Measurements from ENCODE around the gene DDTL. TPM values are rescaled to one million over a fixed set of nuclear protein-coding genes. Genes with fewer than 3 reads are reported as not detected.
A peak's percentile ranks its signal among the peaks of the same experiment; 100 is the strongest.
"Not testable (repeated sequence)": the region's sequence is repeated elsewhere in the genome, so short reads cannot be mapped to it uniquely, and the experiment has no call there.

Gene DDTL
- total and polyA plus RNA-seq, 2 donors (not counting 1 experiment from before 2014, with no cell fraction given): 4.1 TPM; not detected in 1

GRCh38 chr22:23989583-23990244 is 23.0 kb downstream of the DDTL start:
- H3K9me3 Mint-ChIP-seq (ENCODE audit: insufficient read depth); H3K4me2 ChIP-seq (replicated peaks; ENCODE audit: low read depth, low read length, poor library complexity, severe bottlenecking); H3K36me3 ChIP-seq (replicated peaks in 1 of 2; ENCODE audit: control extremely low read depth in 1 of 2, control insufficient read depth in 1 of 2, extremely low read depth in 1 of 2, insufficient read depth in 2 of 2, low read length in 1 of 2); POLR2A ChIA-PET; ATAC-seq (ENCODE audit: low read depth); H3K4me1 Mint-ChIP-seq; H3K4me3 Mint-ChIP-seq; H3K27me3 ChIP-seq (replicated peaks in 1 of 4; ENCODE audit: control extremely low read depth in 1 of 4, control insufficient read depth in 3 of 4, insufficient read depth in 4 of 4, low read length in 3 of 4); H2AFZ ChIP-seq (ENCODE audit: insufficient read depth, low read depth, low read length, poor library complexity, severe bottlenecking); CTCF ChIA-PET; H3K9ac ChIP-seq (ENCODE audit: low read length); H3K27me3 Mint-ChIP-seq; H4K20me1 ChIP-seq (ENCODE audit: control insufficient read depth, insufficient read depth, low read length, poor library complexity, severe bottlenecking); intact Hi-C loops (cut with micrococcal nuclease); H3K4me1 ChIP-seq (ENCODE audit: control insufficient read depth in 2 of 2, insufficient read depth in 2 of 2, low read length in 2 of 2); H3K27ac ChIP-seq (ENCODE audit: low read length in 2 of 2); H3K4me3 ChIP-seq (ENCODE audit: control extremely low read depth in 1 of 5, extremely low read depth in 1 of 5, insufficient read depth in 1 of 5, low read depth in 2 of 5, low read length in 4 of 5); H3K79me2 ChIP-seq (ENCODE audit: control insufficient read depth, insufficient read depth, low read length); H3K9me3 ChIP-seq (ENCODE audit: control extremely low read depth in 1 of 3, control insufficient read depth in 2 of 3, insufficient read depth in 1 of 3, low read length in 2 of 3); H3K27ac Mint-ChIP-seq: not testable (repeated sequence)
- DNase-seq: peak; percentile 0
- 85% methylated on average over 1 of the region's 3 CpGs for WGBS (ENCODE audit: insufficient coverage)

- H3K4me1 Mint-ChIP-seq; H3K4me3 Mint-ChIP-seq; H3K27ac ChIP-seq (ENCODE audit: low read length in 2 of 2); H3K4me1 ChIP-seq (ENCODE audit: control insufficient read depth in 2 of 2, insufficient read depth in 2 of 2, low read length in 2 of 2); intact Hi-C loops (cut with micrococcal nuclease); H2AFZ ChIP-seq (ENCODE audit: insufficient read depth, low read depth, low read length, poor library complexity, severe bottlenecking); H3K27me3 ChIP-seq (replicated peaks in 1 of 4; ENCODE audit: control extremely low read depth in 1 of 4, control insufficient read depth in 3 of 4, insufficient read depth in 4 of 4, low read length in 3 of 4); CTCF ChIA-PET; POLR2A ChIA-PET; ATAC-seq (ENCODE audit: low read depth); H3K27me3 Mint-ChIP-seq; H3K27ac Mint-ChIP-seq; H3K79me2 ChIP-seq (ENCODE audit: control insufficient read depth, insufficient read depth, low read length); H3K9me3 Mint-ChIP-seq (ENCODE audit: insufficient read depth); H3K36me3 ChIP-seq (replicated peaks in 1 of 2; ENCODE audit: control extremely low read depth in 1 of 2, control insufficient read depth in 1 of 2, extremely low read depth in 1 of 2, insufficient read depth in 2 of 2, low read length in 1 of 2); H3K4me3 ChIP-seq (ENCODE audit: control extremely low read depth in 1 of 5, extremely low read depth in 1 of 5, insufficient read depth in 1 of 5, low read depth in 2 of 5, low read length in 4 of 5); H3K9me3 ChIP-seq (ENCODE audit: control extremely low read depth in 1 of 3, control insufficient read depth in 2 of 3, insufficient read depth in 1 of 3, low read length in 2 of 3); H4K20me1 ChIP-seq (ENCODE audit: control insufficient read depth, insufficient read depth, low read length, poor library complexity, severe bottlenecking); H3K4me2 ChIP-seq (replicated peaks; ENCODE audit: low read depth, low read length, poor library complexity, severe bottlenecking); H3K9ac ChIP-seq (ENCODE audit: low read length): not testable (repeated sequence)
- DNase-seq: peak; percentile 0
- WGBS (ENCODE audit: insufficient coverage): no CpG with 5 or more reads among the region's 2 CpGs
These were observed 26.4 kb downstream of the DDTL start for GRCh38 chr22:23993080-23993479.

- H3K36me3 ChIP-seq (replicated peaks in 1 of 2; ENCODE audit: control extremely low read depth in 1 of 2, control insufficient read depth in 1 of 2, extremely low read depth in 1 of 2, insufficient read depth in 2 of 2, low read length in 1 of 2); H3K27ac Mint-ChIP-seq; H3K4me1 Mint-ChIP-seq; H3K27me3 ChIP-seq (replicated peaks in 1 of 4; ENCODE audit: control extremely low read depth in 1 of 4, control insufficient read depth in 3 of 4, insufficient read depth in 4 of 4, low read length in 3 of 4); H3K27ac ChIP-seq (ENCODE audit: low read length in 2 of 2); H3K4me2 ChIP-seq (replicated peaks; ENCODE audit: low read depth, low read length, poor library complexity, severe bottlenecking); H3K4me3 Mint-ChIP-seq; H3K9me3 Mint-ChIP-seq (ENCODE audit: insufficient read depth); H3K9me3 ChIP-seq (ENCODE audit: control extremely low read depth in 1 of 3, control insufficient read depth in 2 of 3, insufficient read depth in 1 of 3, low read length in 2 of 3); H3K9ac ChIP-seq (ENCODE audit: low read length); H3K4me3 ChIP-seq (ENCODE audit: control extremely low read depth in 1 of 5, extremely low read depth in 1 of 5, insufficient read depth in 1 of 5, low read depth in 2 of 5, low read length in 4 of 5); CTCF ChIA-PET; H3K4me1 ChIP-seq (ENCODE audit: control insufficient read depth in 2 of 2, insufficient read depth in 2 of 2, low read length in 2 of 2); H3K79me2 ChIP-seq (ENCODE audit: control insufficient read depth, insufficient read depth, low read length); ATAC-seq (ENCODE audit: low read depth); H4K20me1 ChIP-seq (ENCODE audit: control insufficient read depth, insufficient read depth, low read length, poor library complexity, severe bottlenecking); POLR2A ChIA-PET; H3K27me3 Mint-ChIP-seq; intact Hi-C loops (cut with micrococcal nuclease); H2AFZ ChIP-seq (ENCODE audit: insufficient read depth, low read depth, low read length, poor library complexity, severe bottlenecking): not testable (repeated sequence)
- WGBS (ENCODE audit: insufficient coverage): no CpG with 5 or more reads among the region's 4 CpGs
- peak; percentile 1 for DNase-seq
These were observed 27.0 kb downstream of the DDTL start for GRCh38 chr22:23993581-23994177.
